Trophoblast cell (in vitro differentiated cells and primary cell): Measurements from ENCODE around the gene CFL1.
A peak's percentile ranks its signal among the peaks of the same experiment; 100 is the strongest.

Experiments
- DNase-seq, 2 donors: peaks; one replicate each; pipeline ENCODE4 v3.0.0-alpha.2; 2016
- H2AFZ ChIP-seq: 2 replicates; pipeline ENCODE4 v1.6.1; 2013; ENCODE audit warnings: low read length, moderate library complexity, mild to moderate bottlenecking; ENCODE audit not compliant: insufficient read depth, poor library complexity
- H2AK5ac ChIP-seq: 2 replicates; pipeline ENCODE4 v1.6.1; 2013; ENCODE audit warnings: mild to moderate bottlenecking, low read length
- H2BK120ac ChIP-seq: 2 replicates; pipeline ENCODE4 v1.6.1; 2013; ENCODE audit warnings: low read length, mild to moderate bottlenecking, moderate library complexity; ENCODE audit not compliant: insufficient read depth, poor library complexity
- H2BK12ac ChIP-seq: 2 replicates; pipeline ENCODE4 v1.6.1; 2013; ENCODE audit warnings: mild to moderate bottlenecking, low read length, moderate library complexity
- H2BK5ac ChIP-seq: 2 replicates; pipeline ENCODE4 v1.6.1; 2013; ENCODE audit warnings: low read length, low read depth, moderate library complexity, mild to moderate bottlenecking; ENCODE audit not compliant: poor library complexity
- H3K14ac ChIP-seq: 2 replicates; pipeline ENCODE4 v1.6.1; 2013; ENCODE audit warnings: mild to moderate bottlenecking, low read length
- H3K18ac ChIP-seq: 2 replicates; pipeline ENCODE4 v1.6.1; 2013; ENCODE audit warnings: mild to moderate bottlenecking, low read length
- H3K23ac ChIP-seq: 2 replicates; pipeline ENCODE4 v1.6.1; 2013; ENCODE audit warnings: low read length
- H3K27ac ChIP-seq: 2 replicates; pipeline ENCODE4 v1.5.1; 2013; ENCODE audit warnings: low read depth, mild to moderate bottlenecking, inconsistent platforms, low read length, moderate library complexity
- H3K27me3 ChIP-seq: 2 replicates; pipeline ENCODE4 v1.6.1; 2013; ENCODE audit warnings: inconsistent platforms, mild to moderate bottlenecking, low read length, moderate library complexity; ENCODE audit not compliant: insufficient read depth
- H3K36me3 ChIP-seq, 2 experiments: 1 replicate in 1 of 2; 2 replicates in 1 of 2; pipeline ENCODE4 v1.6.1; 2013; ENCODE audit warnings: low read length in 2 of 2, mild to moderate bottlenecking in 2 of 2, moderate library complexity in 1 of 2; ENCODE audit not compliant: insufficient read depth in 2 of 2, control insufficient read depth in 1 of 2
- H3K4ac ChIP-seq: 2 replicates; pipeline ENCODE4 v1.6.1; 2013; ENCODE audit warnings: low read depth, mild to moderate bottlenecking, low read length, moderate library complexity
- H3K4me1 ChIP-seq, 2 experiments: 1 replicate in 1 of 2; 2 replicates in 1 of 2; pipeline ENCODE4 v1.6.1; 2013; ENCODE audit warnings: low read length in 2 of 2, mild to moderate bottlenecking in 2 of 2, moderate library complexity in 1 of 2; ENCODE audit not compliant: insufficient read depth in 2 of 2, control insufficient read depth in 1 of 2
- H3K4me2 ChIP-seq: 2 replicates; pipeline ENCODE4 v1.6.1; 2013; ENCODE audit warnings: inconsistent platforms, mild to moderate bottlenecking, low read length, moderate library complexity
- H3K4me3 ChIP-seq: 2 replicates; pipeline ENCODE4 v1.5.1; 2013; ENCODE audit warnings: mild to moderate bottlenecking, low read depth, low read length, inconsistent platforms
- H3K79me1 ChIP-seq: one replicate; pipeline ENCODE4 v1.6.1; 2013; ENCODE audit warnings: low read length
- H3K79me2 ChIP-seq: 2 replicates; pipeline ENCODE4 v1.6.1; 2013; ENCODE audit warnings: low read length, mild to moderate bottlenecking; ENCODE audit not compliant: control insufficient read depth, insufficient read depth, poor library complexity
- H3K9ac ChIP-seq: 2 replicates; pipeline ENCODE4 v1.6.1; 2013; ENCODE audit warnings: mild to moderate bottlenecking, low read length
- H3K9me3 ChIP-seq: 2 replicates; pipeline ENCODE4 v1.6.1; 2013; ENCODE audit warnings: low read depth, mild to moderate bottlenecking, control low read depth, inconsistent platforms, low read length; ENCODE audit not compliant: insufficient read depth
- H4K12ac ChIP-seq: 2 replicates; pipeline ENCODE4 v1.6.1; 2013; ENCODE audit warnings: low read depth, mild to moderate bottlenecking, low read length, moderate library complexity
- H4K8ac ChIP-seq: 2 replicates; pipeline ENCODE4 v1.6.1; 2013; ENCODE audit warnings: low read depth, mild to moderate bottlenecking, low read length, moderate library complexity
- H4K91ac ChIP-seq: one replicate; pipeline ENCODE4 v1.6.1; 2013; ENCODE audit warnings: low read depth, mild to moderate bottlenecking, low read length, moderate library complexity
- WGBS: extraction: QIAGEN DNeasy Blood & Tissue Kit; methylation state at CpG from one replicate; pipeline ENCODE4 v1.1.7; 2013; ENCODE audit warnings: missing lambda C conversion rate; ENCODE audit not compliant: insufficient read length, insufficient coverage; ENCODE audit errors: extremely low coverage; 5-methylcytosine and 5-hydroxymethylcytosine counted together

CFL1 gene

DNA sequence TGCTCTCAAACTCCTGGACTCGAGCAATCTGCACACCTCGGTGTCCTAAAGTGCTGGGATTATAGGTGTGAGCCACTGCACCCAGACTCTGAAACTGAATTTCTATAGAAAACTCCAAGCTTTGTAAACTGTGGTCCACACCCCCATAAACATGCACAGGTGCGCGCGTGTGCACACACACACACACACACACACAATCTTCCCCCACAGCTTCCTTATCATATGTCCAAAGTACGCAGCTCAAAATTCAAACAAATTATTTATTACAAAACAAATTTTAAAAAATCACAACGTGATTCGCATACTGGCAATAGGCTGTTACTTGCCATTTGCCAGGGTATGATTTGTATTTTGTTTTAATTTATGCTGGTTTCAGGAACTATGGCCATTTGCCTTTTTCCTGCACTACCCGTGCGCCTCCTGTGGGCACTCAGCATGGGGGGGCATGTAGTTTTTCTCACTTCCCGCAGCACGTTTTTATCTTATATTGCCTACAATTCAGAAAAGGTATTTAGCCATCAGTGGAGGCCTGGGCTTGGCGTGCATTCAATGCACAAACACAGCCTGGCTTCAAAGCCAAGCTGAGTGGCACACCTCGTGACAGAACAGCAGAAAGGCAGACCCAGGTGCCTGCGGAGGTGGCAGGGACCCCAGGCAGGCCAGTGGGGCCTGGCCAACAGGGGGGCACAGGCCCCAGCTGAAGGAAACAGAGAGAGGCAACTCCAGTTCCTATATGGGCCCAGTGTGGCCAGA is 35.0 kb downstream of the CFL1 start:
- Histone ChIP-seq H2BK5ac (no peak overlapping the region), H2AK5ac (no peak overlapping the region), H2AFZ (no peak overlapping the region), H3K9ac (no peak overlapping the region), H3K27ac (no peak overlapping the region), H2BK12ac (no peak overlapping the region), H4K91ac (no peak overlapping the region), H3K14ac (no peak overlapping the region), H3K4ac (no peak overlapping the region), H3K4me1 (no peaks in the 10 kb centered on the region), H3K36me3 (no peaks in the 10 kb centered on the region), H3K4me2 (no peak overlapping the region), H4K8ac (no peak overlapping the region), H3K79me2 (no peaks in the 10 kb centered on the region), H3K18ac (no peak overlapping the region), H3K23ac (no peak overlapping the region), H3K79me1 (peaks cover under 1% of the 10 kb centered on the region), H3K4me3 (no peak overlapping the region), H4K12ac (no peak overlapping the region), H2BK120ac (no peak overlapping the region), H3K9me3 (no peaks in the 10 kb centered on the region), H3K27me3 (no peaks in the 10 kb centered on the region)
- no peak for DNase-seq
- 100% methylated on average over 3 of the region's 15 CpGs for WGBS

- no CpG with 5 or more reads among the region's 8 CpGs for WGBS
- DNase-seq: no peak
- Histone ChIP-seq H3K9ac (no peak overlapping the region), H3K79me1 (peaks cover 5% of the 10 kb centered on the region), H3K4me2 (no peak overlapping the region), H3K14ac (no peak overlapping the region), H2AFZ (no peak overlapping the region), H3K4ac (no peak overlapping the region), H2BK5ac (no peak overlapping the region), H3K36me3 (no peaks in the 10 kb centered on the region), H4K12ac (no peak overlapping the region), H3K9me3 (no peaks in the 10 kb centered on the region), H3K18ac (no peak overlapping the region), H2BK12ac (no peak overlapping the region), H4K8ac (no peak overlapping the region), H2AK5ac (no peak overlapping the region), H4K91ac (no peak overlapping the region), H2BK120ac (no peak overlapping the region), H3K79me2 (no peaks in the 10 kb centered on the region), H3K27me3 (no peaks in the 10 kb centered on the region), H3K4me1 (no peaks in the 10 kb centered on the region), H3K23ac (no peak overlapping the region), H3K27ac (no peak overlapping the region), H3K4me3 (no peak overlapping the region)
Measured at GRCh38 chr11:65821107-65821506, 36.9 kb downstream of the CFL1 start.

DNA sequence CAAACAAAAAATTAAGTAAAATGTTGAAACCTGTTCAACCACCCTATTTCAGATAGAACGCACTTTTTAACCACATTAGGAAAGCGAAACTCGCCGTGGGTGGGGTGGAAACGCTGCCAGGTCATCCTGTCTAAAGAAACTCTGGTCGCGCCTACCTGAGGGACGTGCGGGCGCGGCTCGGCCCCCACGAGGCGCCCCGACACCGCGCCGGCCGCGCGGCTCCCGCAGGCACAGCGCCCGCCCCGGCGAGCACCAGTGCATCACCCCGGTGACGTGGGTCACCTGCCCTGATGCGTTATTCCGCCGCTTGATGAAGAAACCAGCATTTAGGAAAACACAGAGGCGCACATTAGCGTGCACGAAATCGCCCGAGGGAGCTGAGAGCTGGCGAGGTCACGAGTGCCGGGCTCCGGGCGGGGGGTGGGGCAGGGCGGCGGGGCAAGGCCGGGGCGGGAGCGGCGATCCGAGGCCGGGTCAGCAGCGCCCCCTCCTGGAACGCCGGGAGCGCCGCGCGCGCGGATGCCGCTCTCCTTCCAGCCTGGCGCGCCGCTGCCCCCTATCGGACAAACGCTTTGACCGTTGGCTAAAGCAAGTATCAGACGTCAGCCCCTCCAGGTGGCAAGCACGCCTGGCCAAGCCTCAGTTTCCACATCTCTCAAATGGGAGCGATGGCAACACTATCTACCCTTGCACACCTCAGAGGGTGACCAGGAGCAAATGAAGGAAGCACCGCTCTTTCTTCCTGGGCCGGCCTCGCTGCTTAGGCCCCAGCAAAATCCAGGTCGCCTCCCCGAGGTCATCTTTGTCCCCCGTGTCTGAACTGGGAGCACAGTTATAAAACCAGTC is 39.9 kb downstream of the CFL1 start:
- WGBS: no CpG with 5 or more reads among the region's 74 CpGs
- Histone ChIP-seq H2BK120ac (peak overlapping the region; percentile 1), H4K8ac (peak overlapping the region; percentile 28), H3K4ac (no peak overlapping the region), H4K91ac (peak overlapping the region; percentile 16), H2BK5ac (peak overlapping the region; percentile 1), H3K4me1 (peaks cover 0 to 4% of the 10 kb centered on the region in 2 experiments), H3K23ac (no peak overlapping the region), H3K4me2 (peak overlapping the region; percentile 62), H4K12ac (peak overlapping the region; percentile 54), H3K9ac (peak overlapping the region; percentile 42), H3K79me1 (peaks cover 9% of the 10 kb centered on the region), H2BK12ac (no peak overlapping the region), H3K27ac (peak overlapping the region; percentile 31), H2AK5ac (no peak overlapping the region), H3K18ac (peak overlapping the region; percentile 55), H3K79me2 (no peaks in the 10 kb centered on the region), H3K36me3 (no peaks in the 10 kb centered on the region), H3K14ac (peak overlapping the region; percentile 43), H3K27me3 (no peaks in the 10 kb centered on the region), H2AFZ (peak overlapping the region; percentile 30), H3K4me3 (peak overlapping the region; percentile 76), H3K9me3 (no peaks in the 10 kb centered on the region)
- peak; percentile 95 to 99 for DNase-seq

DNA sequence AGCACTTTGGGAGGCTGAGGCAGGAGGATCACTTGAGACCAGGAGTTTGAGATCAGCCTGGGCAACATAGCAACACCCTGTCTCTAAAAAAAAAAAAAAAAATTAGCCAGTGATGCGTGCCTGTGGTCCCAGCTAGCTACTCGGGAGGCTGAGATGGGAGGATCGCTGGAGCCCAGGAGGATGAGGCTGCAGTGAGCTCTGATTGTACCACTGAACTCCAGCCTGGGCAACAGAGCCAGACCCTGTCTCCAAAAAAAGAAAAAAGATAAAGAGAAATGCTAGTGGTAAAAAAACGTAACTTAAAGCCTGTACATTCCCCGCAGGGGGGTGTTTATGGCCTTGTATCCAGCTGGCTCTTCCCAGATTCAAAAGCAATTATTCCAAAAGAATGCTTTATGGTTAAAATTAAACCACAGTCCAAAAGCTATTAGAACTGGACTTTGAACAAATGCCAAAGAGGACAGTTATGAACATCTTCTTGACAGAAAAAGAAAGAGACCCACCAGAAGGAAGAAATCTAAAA is 40.6 kb downstream of the CFL1 start:
- no peak overlapping the region for H2AK5ac ChIP-seq
- no peak overlapping the region for H3K23ac ChIP-seq
- no peak overlapping the region for H3K9ac ChIP-seq
- H3K27me3 ChIP-seq: no peaks in the 10 kb centered on the region
- H3K18ac ChIP-seq: no peak overlapping the region
- H2BK5ac ChIP-seq: no peak overlapping the region
- DNase-seq: no peak
- H3K4me3 ChIP-seq: no peak overlapping the region
- peaks cover 12% of the 10 kb centered on the region for H3K79me1 ChIP-seq
- H2BK120ac ChIP-seq: peak overlapping the region; percentile 4
- peak overlapping the region; percentile 49 for H3K4ac ChIP-seq
- no peak overlapping the region for H3K14ac ChIP-seq
- peak overlapping the region; percentile 62 for H3K4me2 ChIP-seq
- H3K4me1 ChIP-seq: peaks cover 0 to 4% of the 10 kb centered on the region in 2 experiments
- H2AFZ ChIP-seq: no peak overlapping the region
- no peak overlapping the region for H2BK12ac ChIP-seq
- H4K91ac ChIP-seq: peak overlapping the region; percentile 83
- H3K36me3 ChIP-seq: no peaks in the 10 kb centered on the region
- no peak overlapping the region for H4K8ac ChIP-seq
- H3K9me3 ChIP-seq: no peaks in the 10 kb centered on the region
- WGBS: no CpG with 5 or more reads among the region's 5 CpGs
- H3K27ac ChIP-seq: no peak overlapping the region
- no peaks in the 10 kb centered on the region for H3K79me2 ChIP-seq
- H4K12ac ChIP-seq: no peak overlapping the region
